ENCODE data around the gene NUDT22.
A peak's percentile ranks its signal among the peaks of the same experiment; 100 is the strongest.

The NUDT22 gene

GRCh38 chr11:64229744-64230170 is 3.7 kb downstream of the NUDT22 start:
- no peak for DNase-seq

GRCh38 chr11:64230171-64230984 is 4.3 kb downstream of the NUDT22 start, which contains the start of gene DNAJC4:
Gene DNAJC4, plus strand, starts transcription at chr11:64230548. Its CDS starts 307 bp downstream, at chr11:64230855.
- peak; percentile 89 for DNase-seq

DNA sequence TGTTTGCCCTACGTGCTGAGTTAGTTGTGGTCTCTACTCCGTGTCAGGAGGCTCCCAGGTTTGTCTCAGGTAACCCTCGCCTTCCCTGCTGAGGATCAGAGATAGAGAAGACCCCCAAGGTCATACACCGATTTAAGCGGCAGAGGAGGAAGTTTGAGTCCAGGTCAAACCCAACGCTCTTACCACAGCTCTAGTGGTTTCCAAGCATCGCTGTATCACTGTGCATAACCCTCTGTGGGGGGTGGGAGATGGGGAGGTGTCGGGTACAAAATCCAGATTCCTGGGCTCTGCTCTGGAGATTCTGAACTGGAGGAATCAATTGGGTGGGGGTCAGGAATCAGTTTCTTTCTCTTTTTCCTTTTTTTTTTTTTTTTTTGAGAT is 4.9 kb downstream of the NUDT22 start:
- no peak for DNase-seq

GRCh38 chr11:64231546-64231945 is 5.5 kb downstream of the NUDT22 start:
- DNase-seq, result no peak

DNA sequence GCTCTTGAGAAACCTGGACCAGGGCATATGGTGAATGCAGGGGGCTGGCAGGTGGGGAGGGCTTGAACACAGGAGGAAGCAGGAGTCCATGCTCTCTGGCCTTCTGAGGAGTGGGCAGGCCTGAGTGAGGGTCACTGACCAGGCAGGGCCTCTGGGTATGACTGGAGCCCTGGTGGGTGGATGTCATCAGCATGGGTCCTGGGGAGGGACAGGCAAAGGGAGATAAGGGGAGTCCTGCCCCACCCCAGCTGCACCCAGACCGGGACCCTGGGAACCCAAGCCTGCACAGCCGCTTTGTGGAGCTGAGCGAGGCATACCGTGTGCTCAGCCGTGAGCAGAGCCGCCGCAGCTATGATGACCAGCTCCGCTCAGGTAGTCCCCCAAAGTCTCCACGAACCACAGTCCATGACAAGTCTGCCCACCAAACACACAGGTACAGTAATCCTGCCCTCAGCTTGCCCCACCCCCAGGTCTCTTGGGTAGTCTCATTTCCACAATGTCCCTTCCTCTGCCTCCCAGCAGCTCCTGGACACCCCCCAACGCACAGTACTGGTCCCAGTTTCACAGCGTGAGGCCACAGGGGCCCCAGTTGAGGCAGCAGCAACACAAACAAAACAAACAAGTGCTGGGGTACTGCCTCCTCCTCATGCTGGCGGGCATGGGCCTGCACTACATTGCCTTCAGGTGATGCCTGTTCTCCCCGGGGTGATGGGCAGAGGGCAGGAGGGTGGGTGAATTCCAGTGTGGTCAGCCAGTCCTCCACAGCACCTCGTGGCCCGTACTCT is 6.3 kb downstream of the NUDT22 start:
- no peak for DNase-seq

GRCh38 chr11:64232967-64233315 is 6.9 kb downstream of the NUDT22 start:
- no peak for DNase-seq

GRCh38 chr11:64233913-64234586 is 8.0 kb downstream of the NUDT22 start, which contains the start of gene VEGFB:
Gene VEGFB, plus strand, starts transcription at chr11:64234584. Its CDS starts 250 bp downstream, at chr11:64234834.
- peak; percentile 57 for DNase-seq

- DNase-seq, result no peak
Measured at GRCh38 chr11:64234647-64235379, 8.7 kb downstream of the NUDT22 start.

GRCh38 chr11:64235437-64236161 is 9.5 kb downstream of the NUDT22 start:
- no peak for DNase-seq

DNA sequence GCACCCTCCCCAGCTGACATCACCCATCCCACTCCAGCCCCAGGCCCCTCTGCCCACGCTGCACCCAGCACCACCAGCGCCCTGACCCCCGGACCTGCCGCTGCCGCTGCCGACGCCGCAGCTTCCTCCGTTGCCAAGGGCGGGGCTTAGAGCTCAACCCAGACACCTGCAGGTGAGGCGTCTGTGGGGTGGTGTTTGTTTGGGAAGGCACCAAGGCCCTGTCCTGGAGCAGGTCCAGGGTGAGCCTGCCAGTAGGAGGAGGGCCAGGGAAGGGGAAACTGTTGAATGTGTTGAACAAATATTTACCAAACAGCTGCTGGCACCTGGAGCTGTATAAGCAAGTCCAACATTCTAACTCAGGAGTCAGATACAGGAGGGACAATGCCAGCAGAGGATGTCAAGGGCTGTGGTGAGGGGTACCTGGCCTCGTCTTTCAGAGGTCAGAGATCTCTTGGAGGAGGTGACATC is 11.4 kb downstream of the NUDT22 start:
- DNase-seq, result no peak

GRCh38 chr11:64238076-64238475 is 12.0 kb downstream of the NUDT22 start:
- no peak for DNase-seq

GRCh38 chr11:64238999-64239398 is 12.9 kb downstream of the NUDT22 start:
- no peak for DNase-seq

GRCh38 chr11:64239662-64240434 is 13.8 kb downstream of the NUDT22 start:
- DNase-seq, result no peak

DNA sequence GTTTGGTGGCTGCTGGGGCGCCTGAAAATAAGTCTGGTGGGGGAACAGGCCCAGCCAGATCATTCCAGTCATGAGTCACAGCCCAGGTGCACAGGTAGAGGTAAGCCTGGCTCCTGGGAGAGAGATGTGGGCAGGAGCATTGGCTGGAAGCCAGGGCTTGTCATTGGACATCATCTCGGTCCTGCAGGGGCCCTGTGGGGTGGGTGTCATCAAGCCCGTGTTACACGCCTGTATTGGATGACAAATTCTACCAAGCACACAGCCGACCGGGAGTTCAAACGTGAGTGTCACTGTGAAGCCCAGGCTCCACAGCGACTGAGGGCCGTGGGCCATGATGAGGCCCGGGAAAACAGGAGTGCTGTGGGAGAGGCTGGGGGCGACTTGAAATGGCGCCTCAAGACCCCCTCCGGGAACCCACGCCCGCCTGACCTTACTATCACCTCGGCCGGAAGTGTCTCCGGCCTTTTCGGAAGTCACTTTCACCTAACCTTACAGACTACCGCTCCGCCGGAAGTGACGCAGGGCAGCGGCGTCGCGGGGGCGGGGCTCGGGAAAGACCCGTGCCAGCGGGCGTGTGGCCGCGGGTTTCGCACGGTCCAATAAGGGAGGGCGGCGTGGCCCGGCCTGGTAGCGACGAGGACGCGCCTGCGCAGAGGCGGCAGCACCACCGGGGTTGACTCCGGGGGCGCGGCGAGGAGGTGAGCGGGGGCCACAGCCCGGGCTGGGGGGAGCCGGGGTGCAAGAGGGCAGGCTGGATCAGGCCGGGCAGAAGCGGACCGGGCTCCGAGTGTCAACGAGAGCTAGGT is 14.6 kb downstream of the NUDT22 start, which contains the start of gene FKBP2:
TSS of gene FKBP2 (plus strand) at position 661 of the 806 bp plus-strand sequence. CDS start 1,293 bp downstream, outside the sequence.
- DNase-seq, result peak; percentile 97

- DNase-seq, result peak; percentile 99
Measured at GRCh38 chr11:64241241-64241490, 15.1 kb downstream of the NUDT22 start.

- no peak for DNase-seq
Measured at GRCh38 chr11:64241491-64242374, 15.7 kb downstream of the NUDT22 start.

- DNase-seq, result no peak
Measured at GRCh38 chr11:64243236-64243854, 17.3 kb downstream of the NUDT22 start.

- no peak for DNase-seq
Measured at GRCh38 chr11:64244107-64244506, 18.0 kb downstream of the NUDT22 start.

DNA sequence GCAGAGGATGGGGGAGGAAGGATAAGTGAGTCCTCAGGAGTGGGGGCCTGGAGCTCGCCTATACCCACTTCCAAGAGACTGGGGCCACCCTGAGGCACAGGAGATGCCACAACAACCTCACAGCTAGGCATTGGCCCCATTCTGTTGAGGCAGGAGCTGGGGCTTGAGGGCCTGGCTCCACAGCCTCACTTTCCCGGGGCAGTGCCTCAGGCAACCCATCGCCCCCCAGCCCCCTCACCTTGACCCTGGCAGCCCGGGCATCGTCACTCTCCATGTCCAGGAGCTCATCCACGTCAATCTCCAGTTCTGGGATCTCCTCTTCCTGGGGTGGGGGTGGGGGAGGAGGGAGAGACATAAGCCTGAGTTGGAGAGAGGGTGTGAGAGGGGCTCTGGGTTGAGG is 18.9 kb downstream of the NUDT22 start:
- no peak for DNase-seq

All from fibroblast of upper back skin (primary cell).